ENCODE data around the gene SOCS4. TPM values are rescaled to one million over a fixed set of nuclear protein-coding genes. Genes with fewer than 3 reads are reported as not detected.
A peak's percentile ranks its signal among the peaks of the same experiment; 100 is the strongest.

The SOCS4 gene
- polyA plus RNA-seq, 1 experiment = 11.1 TPM

DNA sequence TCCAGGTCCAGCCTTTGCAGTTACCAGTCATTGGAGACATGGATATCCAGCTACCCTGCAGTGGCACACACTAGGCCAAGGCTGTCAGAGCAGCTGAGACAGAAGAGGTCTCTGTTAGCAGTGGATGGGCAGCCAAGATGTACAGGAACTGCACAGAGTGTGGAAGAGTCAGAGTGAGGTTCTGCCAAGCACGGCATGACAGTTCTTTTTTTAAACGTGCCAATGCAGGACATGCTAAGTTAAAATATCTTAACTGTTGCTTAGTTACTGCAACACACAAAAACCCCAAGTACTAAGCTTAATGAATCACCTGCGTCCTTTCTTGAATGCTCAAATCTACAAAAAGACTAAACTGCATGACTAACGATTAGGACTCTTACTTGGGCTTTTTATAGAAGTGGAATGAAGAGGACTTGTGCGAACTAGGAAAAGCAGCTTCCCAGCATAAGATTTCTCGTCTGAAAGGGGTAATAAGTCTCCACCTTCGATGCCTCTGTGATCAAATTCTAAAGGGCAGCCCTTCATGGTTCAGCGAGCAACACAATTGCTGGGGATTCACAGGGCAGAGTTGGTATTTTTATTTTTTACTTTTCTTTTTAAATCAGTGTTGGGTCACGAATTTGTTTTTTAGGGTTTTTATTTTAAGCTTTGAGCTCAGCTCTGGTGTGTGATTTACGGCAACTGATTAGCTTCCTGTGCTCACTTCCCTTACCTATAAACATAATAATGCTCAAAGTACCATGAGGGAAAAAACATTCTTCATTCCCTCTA, 45.0 kb downstream of the SOCS4 start:
- POLR2A ChIA-PET = interaction anchor here (0.6 to 1.6 kb wide), 6 partner anchors 12 to 36 kb away, joined by 3 to 8 read pairs (median 4); partner anchors contain the start of gene MAPK1IP1L
- TF ChIP-seq, protein P1, sequence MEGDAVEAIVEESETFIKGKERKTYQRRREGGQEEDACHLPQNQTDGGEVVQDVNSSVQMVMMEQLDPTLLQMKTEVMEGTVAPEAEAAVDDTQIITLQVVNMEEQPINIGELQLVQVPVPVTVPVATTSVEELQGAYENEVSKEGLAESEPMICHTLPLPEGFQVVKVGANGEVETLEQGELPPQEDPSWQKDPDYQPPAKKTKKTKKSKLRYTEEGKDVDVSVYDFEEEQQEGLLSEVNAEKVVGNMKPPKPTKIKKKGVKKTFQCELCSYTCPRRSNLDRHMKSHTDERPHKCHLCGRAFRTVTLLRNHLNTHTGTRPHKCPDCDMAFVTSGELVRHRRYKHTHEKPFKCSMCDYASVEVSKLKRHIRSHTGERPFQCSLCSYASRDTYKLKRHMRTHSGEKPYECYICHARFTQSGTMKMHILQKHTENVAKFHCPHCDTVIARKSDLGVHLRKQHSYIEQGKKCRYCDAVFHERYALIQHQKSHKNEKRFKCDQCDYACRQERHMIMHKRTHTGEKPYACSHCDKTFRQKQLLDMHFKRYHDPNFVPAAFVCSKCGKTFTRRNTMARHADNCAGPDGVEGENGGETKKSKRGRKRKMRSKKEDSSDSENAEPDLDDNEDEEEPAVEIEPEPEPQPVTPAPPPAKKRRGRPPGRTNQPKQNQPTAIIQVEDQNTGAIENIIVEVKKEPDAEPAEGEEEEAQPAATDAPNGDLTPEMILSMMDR (IDR thresholded peaks at IDR 0.05; ENCODE audit: low read depth, low read length) = no peak
- no peak for DNase-seq (ENCODE audit: low read depth, low spot score)
- H3K9me3 ChIP-seq (ENCODE audit: control insufficient read depth, insufficient read depth, low read length) = no peaks in the 10 kb centered on the region
- CTCF ChIA-PET = interaction anchor here (0.9 to 3.3 kb wide), 7 partner anchors 15 to 375 kb away, joined by 3 to 30 read pairs (median 6); partner anchors contain the start of gene MAPK1IP1L
- H3K27ac ChIP-seq (ENCODE audit: low read depth, low read length) = peak overlapping the region; percentile 66
- no peak overlapping the region for H3K4me3 ChIP-seq (ENCODE audit: low read depth, low read length)
- H3K27me3 ChIP-seq (ENCODE audit: control insufficient read depth, insufficient read depth, low read length) = no peaks in the 10 kb centered on the region

DNA sequence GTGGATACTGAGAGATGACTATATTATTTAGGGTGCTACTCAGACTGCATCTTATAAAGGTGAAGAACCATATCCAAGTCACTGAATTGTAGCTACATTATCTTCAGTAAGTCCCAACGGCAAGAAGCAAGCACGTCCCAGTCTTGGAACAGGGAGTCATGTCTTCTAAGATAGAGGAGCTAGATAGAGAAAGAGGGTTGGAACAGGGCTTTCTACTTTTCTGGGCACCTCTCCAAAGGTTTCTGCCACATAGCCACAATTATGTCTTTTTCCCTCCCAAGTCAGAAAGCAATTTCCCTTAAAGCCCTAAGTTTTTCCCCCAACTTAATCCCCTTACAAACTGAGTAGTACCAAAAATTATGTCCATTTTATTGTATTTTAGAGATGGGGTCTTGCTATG, 46.8 kb downstream of the SOCS4 start:
- POLR2A ChIA-PET = no interaction called here
- no peak overlapping the region for H3K4me3 ChIP-seq (ENCODE audit: low read depth, low read length)
- CTCF ChIA-PET = interaction anchor here (0.5 to 1.5 kb wide), 2 partner anchors 22 to 88 kb away, joined by 3 to 4 read pairs; partner anchors contain the start of gene MAPK1IP1L
- H3K27me3 ChIP-seq (ENCODE audit: control insufficient read depth, insufficient read depth, low read length) = no peaks in the 10 kb centered on the region
- TF ChIP-seq, protein P1 (IDR thresholded peaks at IDR 0.05; ENCODE audit: low read depth, low read length) = no peak
- DNase-seq (ENCODE audit: low read depth, low spot score) = no peak
- H3K9me3 ChIP-seq (ENCODE audit: control insufficient read depth, insufficient read depth, low read length) = no peaks in the 10 kb centered on the region
- H3K27ac ChIP-seq (ENCODE audit: low read depth, low read length) = no peak overlapping the region

DNA sequence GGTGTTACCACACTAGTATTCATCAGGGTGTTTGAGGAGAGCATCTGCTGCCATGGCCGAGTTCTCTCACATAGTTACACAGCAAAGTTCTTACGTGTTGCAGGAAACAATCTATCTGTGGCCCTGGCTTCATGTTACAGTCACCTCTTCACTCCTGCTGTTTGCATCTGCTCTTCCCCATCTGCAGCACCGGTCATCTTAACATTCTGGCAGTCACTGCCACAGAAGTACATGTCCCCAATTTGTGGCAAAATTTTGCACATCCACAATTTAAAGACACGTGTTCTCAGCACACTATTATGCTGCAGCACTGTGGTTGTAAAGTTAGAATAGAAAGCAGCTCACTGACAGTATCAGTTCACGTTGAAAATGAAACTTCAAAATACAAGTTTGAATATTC, 47.6 kb downstream of the SOCS4 start:
- H3K9me3 ChIP-seq (ENCODE audit: control insufficient read depth, insufficient read depth, low read length) = no peaks in the 10 kb centered on the region
- DNase-seq (ENCODE audit: low read depth, low spot score) = no peak
- H3K27ac ChIP-seq (ENCODE audit: low read depth, low read length) = no peak overlapping the region
- POLR2A ChIA-PET = no interaction called here
- peak overlapping the region; percentile 33; the same call in 1 of the 2 replicates for H3K4me3 ChIP-seq (ENCODE audit: low read depth, low read length)
- CTCF ChIA-PET = interaction anchor here (1.5 kb wide), 1 partner anchor 23 kb away, joined by 4 read pairs; the partner anchor contains the start of gene MAPK1IP1L
- H3K27me3 ChIP-seq (ENCODE audit: control insufficient read depth, insufficient read depth, low read length) = no peaks in the 10 kb centered on the region
- TF ChIP-seq, protein P1 (IDR thresholded peaks at IDR 0.05; ENCODE audit: low read depth, low read length) = no peak

DNA sequence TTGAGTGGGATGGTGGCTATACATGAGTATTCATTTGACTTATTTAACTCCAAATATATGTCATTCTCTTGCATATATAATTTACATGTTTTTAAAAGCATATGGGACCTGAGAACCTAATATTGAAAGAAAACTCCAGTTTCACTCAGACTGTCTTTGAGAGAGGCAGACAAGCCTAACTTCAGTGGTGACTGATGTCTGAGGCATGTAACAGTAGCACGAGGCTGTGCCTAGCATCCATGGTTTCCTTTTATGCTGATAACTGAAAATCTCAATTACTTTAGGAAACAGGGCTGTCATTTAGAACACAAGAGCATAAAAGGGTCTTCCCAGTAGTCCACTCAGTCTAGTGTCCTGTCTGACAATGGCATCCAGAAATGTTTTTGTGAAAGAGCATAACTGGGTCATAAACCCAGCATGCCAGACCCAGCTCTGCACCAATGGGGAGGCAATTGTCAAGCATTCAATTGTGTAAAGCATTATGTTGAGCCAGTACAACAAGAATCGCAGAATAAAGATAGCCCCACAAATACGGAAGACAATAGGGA, 48.7 kb downstream of the SOCS4 start:
- no peak overlapping the region for H3K4me3 ChIP-seq (ENCODE audit: low read depth, low read length)
- CTCF ChIA-PET = interaction anchor here (0.6 to 2.3 kb wide), 3 partner anchors 10 to 85 kb away, joined by 3 to 8 read pairs (median 7); no protein-coding TSS in a partner anchor
- POLR2A ChIA-PET = interaction anchor here (0.9 kb wide), 1 partner anchor 16 kb away, joined by 8 read pairs; no protein-coding TSS in a partner anchor
- TF ChIP-seq, protein P1 (IDR thresholded peaks at IDR 0.05; ENCODE audit: low read depth, low read length) = no peak
- no peak overlapping the region for H3K27ac ChIP-seq (ENCODE audit: low read depth, low read length)
- DNase-seq (ENCODE audit: low read depth, low spot score) = no peak
- H3K9me3 ChIP-seq (ENCODE audit: control insufficient read depth, insufficient read depth, low read length) = no peaks in the 10 kb centered on the region
- H3K27me3 ChIP-seq (ENCODE audit: control insufficient read depth, insufficient read depth, low read length) = no peaks in the 10 kb centered on the region

All from AG04450 (cell line).